Islet of Langerhans (tissue), 1 donor: Measurements from ENCODE around the gene UGT3A1.
"Not testable (repeated sequence)": the region's sequence is repeated elsewhere in the genome, so short reads cannot be mapped to it uniquely, and the experiment has no call there.

Experiments
- FAIRE-seq: peaks from one replicate; lab custom pipeline; 2011; peaks lifted over from hg19 to GRCh38; lab: Jason Lieb, UNC

The UGT3A1 gene, protein sequence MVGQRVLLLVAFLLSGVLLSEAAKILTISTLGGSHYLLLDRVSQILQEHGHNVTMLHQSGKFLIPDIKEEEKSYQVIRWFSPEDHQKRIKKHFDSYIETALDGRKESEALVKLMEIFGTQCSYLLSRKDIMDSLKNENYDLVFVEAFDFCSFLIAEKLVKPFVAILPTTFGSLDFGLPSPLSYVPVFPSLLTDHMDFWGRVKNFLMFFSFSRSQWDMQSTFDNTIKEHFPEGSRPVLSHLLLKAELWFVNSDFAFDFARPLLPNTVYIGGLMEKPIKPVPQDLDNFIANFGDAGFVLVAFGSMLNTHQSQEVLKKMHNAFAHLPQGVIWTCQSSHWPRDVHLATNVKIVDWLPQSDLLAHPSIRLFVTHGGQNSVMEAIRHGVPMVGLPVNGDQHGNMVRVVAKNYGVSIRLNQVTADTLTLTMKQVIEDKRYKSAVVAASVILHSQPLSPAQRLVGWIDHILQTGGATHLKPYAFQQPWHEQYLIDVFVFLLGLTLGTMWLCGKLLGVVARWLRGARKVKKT

DNA sequence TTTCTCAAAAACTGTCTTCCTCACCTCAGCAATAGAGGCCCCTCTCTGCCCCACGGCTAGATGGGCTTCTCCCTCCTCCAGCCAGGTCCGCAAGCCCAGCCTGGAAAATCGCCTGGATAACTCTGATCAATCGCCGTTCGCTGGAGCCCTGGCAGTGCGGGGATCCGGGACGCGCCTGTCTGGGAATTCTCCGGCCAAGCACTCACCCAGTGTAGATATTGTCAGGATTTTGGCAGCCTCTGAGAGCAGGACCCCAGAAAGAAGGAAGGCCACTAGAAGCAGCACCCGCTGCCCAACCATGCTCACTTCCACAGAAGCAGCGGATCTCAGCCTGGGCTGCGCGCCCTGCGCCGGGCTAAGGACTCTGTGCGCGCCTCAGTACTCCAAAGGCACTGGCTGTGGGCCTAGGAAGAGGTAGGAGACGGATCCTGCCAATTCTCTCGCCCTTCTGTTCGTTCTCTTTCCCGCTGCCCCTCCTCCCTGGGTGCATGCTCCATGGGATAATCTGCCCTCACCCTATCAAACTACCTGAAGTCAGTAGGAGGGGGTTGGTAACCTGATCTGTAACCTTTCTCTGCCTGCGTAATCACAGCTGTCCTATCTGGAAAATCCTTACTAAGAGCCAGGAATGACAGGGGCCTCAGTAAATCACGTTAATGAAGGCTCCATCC lies at the start of gene UGT3A1:
Gene UGT3A1 (minus strand): TSS at position 450 of the 671 bp plus-strand sequence. CDS start 150 bp downstream, at position 300.
- FAIRE-seq: no peak

DNA sequence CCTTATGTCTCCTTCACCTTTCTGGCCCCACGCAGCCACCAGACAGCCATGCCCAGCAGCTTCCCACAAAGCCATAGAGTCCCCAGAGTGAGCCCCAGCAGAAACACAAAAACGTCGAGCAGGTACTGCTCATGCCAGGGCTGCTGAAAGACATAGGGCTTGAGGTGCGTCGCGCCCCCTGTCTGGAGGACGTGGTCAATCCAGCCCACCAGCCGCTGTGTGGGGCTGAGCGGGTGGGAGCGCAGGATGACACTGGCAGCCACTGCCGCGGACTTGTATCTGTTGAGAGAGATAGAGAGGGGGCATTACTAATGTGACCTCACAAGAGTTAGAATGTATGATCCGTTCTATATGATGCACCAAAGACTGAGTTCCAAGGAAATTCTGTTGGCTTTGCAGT lies 44.5 kb upstream of the UGT3A1 start:
- no peak for FAIRE-seq

DNA sequence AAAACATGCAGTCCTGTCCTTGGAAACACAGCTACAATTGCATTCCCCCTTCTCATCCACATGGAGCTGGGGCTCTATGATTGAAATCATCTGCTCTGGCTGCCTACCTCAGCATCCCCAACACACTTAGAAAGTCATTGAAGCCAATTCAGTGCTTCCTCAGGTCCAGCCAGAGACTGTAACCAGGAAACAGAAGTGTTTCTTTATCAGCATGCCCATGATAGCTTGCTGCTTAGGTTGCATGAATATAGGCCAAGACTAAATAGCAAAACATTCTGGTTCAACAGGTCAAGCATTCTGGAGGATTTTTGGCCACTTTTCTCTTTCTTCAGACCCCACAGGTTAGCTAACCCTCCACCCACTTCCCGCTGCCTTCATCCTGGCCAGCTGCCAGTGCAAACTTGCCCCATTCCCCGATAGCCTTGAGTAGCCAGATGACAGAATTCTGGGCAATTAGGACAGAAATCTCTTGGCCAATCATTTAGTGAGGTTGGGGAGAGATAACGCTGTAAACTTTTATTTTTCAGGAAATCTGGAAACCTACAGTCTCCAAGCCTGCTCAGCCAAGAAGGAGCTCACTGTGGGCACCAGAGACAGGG lies 43.4 kb upstream of the UGT3A1 start:
- not testable (repeated sequence) for FAIRE-seq

DNA sequence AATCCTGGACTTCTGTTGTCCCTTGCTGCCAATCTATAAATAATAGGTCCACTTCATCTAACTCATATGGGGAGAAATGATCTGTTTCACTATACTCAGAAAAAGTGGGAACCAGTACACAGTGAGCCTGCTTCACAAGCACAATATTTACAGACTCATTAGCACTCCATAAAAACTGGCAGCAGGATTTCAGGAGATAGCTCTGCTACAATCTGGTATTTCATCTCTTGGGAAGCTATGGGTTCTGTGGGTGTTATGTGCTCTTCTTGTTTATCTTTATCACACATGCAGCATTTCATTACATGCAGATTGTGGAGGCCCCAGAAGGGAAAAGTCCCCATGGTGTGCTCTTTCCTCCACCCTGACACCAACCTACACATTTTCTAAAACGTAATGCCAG lies 42.3 kb upstream of the UGT3A1 start:
- no peak for FAIRE-seq

DNA sequence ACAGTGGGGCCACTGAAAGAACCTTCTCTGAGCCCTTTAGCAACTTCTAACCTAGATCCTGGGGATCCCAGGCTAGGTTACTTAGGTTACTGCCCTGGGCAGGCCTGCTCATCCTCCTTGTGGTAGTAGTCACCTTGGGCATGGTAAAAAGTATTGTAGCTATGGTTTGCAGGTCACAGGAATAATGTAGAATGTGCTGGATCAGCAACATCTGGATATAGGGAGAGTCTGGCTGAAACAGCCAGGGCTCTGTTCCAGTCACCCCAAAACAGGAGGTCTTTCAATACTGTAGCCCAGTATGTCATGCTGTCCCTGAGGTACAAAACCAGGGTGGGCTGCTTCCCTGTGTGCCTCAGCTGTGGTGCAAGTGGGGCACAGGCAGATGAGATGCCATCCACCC lies 41.9 kb upstream of the UGT3A1 start:
- no peak for FAIRE-seq

DNA sequence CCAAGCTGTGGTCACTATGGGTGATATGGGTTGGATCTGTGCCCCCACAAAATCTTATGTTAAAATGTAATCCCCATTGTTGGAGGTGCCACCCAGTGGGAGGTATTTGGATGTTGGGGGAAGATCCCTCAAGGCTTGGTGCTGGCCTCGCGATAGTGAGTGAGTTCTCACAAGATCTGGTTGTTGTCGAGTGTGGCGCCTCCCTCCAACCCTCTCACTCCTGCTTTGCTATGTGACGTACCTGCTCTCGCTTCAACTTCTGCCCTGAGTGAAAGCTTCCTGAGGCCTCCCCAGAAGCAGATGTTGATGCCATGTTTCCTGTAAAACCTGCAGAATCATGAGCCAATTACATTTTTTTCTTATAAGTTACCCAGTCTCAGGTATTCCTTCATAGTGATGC lies 40.0 kb upstream of the UGT3A1 start:
- FAIRE-seq: no peak

DNA sequence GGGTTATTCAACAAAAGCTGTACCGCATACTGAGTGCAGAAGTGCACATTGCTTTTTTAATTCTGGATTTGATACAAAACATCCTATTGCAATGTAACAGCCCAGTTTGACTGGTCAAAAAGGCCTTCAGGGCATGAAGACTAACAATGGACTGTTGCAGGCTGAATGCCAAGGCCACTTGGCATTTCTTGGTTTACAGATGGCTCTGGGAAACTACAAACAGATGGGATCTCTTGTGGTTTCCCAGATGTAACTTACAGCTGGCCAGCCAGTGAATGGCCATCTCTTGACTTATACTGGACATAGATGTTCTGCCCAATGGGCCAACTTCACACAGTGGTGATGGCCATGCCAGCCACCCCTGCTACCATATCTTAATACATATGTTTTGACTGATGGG lies 38.7 kb upstream of the UGT3A1 start:
- FAIRE-seq: no peak

DNA sequence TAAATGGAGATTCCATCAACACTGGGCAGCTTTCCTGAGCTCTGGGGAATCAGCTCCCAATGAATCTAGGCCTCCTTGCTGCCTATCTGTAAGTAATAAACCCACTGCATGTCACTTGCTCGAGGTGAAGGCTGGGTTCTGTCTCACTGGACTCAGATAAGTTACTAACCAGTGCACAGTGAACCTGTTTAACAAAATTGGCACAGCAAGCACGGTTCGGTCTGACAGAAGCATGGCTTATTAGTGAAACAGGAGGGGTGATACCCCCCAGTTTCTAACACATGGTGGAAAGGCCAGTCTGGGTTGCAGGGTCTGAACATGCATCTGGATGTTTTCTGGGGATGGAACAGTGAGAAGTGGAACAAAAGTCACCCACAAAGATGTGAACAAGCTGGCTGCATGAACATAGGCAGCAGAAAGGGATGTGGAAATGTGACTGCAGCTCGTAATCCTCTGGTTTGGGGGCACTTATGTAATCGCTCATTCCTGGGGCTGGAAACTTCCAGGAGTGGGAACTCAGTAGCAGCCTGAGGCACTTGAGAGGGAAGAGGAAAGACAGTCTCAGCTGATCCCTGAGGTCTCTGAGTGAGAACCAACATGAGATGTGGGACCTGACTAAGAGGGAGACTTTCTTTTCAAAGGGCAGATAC lies 37.8 kb upstream of the UGT3A1 start:
- FAIRE-seq: no peak

DNA sequence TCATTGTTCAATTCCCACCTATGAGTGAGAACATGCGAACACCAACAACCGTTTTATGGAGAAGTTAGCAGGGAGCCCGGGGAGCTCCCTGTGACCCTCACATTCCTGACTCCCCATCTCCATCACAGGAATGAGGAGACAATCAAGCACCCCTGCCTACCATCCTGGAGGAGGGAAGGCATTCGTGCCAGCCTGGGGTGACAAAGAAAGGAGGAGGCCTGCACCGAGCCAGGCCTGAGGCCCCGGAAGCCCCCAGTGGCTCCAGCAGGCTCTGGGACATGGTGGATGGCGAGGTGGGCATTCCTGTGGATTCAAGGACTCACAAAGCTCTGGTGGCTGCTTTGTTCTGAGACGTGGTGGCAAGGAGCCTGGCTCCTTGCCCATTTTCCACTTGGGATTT lies 36.5 kb upstream of the UGT3A1 start:
- FAIRE-seq: no peak

DNA sequence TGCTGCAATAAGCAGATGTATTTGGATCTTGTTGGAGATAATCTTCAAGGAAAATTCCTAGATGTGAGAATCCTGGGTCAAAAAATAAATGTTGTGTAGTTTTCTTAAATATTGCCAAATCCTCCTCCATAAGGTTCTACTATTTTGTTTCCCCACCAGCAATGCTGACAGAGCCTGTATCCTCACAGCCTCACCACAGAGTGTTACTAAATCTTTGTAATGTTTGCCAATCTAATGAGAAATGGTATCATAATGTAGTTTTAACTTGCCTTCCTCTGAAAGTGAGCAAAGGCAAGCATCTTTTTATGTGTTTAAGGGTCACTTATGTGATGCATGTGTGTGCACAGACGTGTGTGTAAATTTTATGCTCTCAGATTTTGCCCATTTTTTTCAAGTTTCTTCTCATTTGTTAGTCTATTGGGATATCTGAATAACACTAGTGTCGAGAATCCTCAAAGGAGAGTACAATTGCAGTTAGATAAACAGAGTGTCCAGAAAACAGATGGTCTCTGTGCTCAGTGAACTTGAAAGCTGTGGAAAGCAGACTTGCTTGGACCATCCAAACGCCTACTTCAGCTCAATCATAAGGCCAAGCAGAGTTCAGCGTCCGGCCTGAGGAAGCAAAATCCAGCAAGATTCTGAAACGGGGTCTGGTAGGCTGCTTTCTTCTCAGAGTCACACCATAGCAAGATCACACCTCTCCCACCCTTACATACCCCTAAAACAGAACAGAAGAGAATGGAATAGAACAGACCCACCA lies 35.7 kb upstream of the UGT3A1 start:
- no peak for FAIRE-seq

DNA sequence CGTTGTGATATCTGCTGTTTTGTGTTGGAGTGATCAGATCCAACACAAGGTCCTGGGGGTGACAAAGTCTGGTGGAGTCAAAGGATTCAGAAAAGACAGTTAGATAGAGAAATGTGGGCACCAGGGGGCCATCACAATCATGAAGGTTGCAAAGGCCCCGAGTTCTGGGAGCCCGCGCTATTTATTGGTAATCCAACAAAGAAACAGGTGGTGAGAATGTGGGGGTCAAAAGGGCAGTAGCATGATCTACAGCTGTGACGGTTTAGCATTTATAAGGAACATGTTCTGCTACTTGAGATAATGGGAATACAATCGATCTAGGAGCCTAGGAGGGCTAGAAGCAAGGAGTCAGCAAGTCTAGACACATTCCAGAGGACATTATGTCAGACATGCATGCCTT lies 31.1 kb upstream of the UGT3A1 start:
- FAIRE-seq: not testable (repeated sequence)

DNA sequence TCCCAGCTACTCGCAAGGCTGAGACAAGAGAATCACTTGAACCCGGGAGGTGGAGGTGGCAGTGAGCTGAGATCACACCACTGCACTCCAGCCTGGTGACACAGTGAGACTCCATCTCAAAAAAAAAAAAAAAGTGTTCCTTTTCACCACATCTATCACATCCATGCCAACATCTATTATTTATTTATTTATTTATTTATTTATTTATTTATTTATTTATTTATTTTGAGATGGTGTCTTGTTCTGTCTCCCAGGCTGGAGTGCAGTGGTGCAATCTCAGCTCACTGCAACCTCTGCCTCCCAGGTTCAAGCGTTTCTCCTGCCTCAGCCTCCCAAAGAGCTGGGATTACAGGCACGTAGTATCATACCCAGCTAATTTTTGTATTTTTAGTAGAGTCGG lies 28.4 kb upstream of the UGT3A1 start:
- FAIRE-seq: not testable (repeated sequence)

DNA sequence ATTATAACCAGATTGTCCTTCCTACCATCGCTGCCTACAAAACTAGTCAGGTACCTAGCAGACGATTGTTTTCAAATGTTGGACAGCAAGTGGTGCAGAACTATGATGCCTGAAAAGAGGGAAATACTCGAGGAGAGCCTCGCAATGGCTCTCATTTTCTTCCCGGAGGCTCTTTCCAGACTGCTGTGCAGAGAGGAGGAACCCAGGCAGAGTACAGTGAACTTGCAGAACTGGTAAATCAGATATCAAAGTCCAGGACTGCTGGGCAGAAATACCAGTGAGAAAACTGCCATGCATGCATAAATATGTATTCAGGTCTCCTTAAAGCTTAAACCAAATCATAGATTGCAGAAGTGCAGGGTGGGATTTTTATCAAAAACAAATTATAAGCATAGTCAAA lies 26.4 kb upstream of the UGT3A1 start:
- no peak for FAIRE-seq

DNA sequence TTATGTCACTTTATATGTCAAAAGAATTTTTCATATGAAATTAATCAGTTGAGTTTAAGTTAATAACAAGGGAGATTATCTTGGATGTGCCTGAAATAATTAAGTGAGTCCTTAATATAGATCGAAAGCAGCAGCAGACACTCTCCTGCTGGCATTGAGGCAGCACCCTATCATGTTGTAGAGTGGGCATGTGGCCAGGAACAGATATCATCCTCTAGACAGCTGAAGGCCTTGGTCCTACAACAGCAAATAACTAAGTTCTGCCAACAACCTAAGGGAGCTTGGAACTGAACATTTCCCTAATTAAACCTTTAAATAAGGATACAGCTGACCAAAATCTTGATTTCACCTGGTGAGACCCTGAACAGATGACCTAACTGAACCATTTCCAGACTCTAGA lies 25.8 kb upstream of the UGT3A1 start:
- no peak for FAIRE-seq

DNA sequence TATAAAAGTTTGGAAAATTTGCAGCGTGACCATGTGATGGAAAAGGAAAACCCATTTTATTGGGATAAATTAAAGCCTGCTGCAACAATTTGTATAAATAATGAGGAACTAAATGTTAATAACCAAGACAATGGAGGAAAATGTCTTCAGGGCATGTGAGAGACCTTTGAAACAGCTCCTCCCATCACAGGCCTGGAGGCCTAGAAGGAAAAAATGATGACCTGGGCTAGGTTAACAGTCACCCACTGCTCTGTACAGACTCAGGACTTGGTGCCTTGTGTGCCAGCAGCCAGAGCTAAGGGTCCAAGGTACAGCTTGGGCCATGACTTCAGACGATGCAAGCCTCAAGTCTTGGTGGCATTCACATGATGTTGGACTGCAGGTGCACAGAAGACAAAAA lies 22.0 kb upstream of the UGT3A1 start:
- FAIRE-seq: no peak

DNA sequence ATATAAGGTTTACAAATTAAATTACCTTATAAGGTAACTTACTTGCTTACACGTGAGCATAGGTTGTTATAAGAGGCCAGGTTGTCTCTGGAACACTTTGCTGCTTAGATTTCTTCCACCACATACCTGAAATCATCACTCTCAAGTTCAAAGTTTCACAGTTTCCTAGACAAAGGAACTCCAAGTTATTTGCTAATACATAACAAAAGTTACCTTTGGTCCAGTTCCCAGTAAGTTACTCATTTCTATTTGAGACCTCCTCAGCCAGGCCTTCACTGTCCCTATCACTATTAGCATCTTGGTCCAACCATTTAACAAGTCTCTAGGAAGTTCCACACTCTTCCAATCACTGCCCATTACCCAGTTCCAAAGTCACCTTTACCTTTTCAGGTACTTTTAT lies 18.5 kb upstream of the UGT3A1 start:
- FAIRE-seq: no peak

DNA sequence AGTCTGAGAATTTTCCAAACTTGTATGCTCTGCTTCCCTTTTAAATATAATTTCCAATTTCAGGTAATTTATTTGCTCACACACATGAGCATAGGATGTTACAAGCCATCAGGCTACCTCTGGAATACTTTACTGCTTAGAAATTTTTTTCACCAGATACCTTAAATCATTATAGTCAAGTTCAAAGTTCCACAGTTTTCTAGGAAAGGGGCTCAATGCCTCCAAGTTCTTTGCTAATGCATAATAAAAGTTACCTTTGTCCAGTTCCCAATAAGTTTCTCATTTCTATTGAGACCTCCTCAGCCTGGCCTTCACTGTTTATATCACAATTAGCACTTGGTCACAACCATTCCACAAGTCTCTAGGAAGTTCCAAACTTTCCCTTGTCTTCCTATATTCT lies 16.2 kb upstream of the UGT3A1 start:
- no peak for FAIRE-seq

DNA sequence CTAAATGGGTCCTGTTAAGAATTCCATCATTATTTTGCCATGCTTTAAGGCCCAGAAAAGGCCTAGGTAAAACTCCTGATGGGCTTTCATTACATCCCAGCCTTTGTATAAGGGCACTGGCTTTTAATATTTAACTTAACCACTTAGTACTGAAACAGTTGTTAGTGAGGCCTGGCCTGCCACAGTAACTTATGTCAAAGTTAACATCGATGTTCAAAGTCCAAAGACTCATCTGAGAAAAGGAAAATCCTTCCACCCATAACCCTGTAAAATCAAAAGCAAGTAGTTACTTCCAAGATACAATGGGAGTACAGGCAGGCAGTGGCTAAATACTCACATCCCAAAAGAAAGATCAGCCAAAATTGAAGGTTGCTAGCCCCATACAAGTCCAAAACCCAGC lies 15.0 kb upstream of the UGT3A1 start:
- no peak for FAIRE-seq

DNA sequence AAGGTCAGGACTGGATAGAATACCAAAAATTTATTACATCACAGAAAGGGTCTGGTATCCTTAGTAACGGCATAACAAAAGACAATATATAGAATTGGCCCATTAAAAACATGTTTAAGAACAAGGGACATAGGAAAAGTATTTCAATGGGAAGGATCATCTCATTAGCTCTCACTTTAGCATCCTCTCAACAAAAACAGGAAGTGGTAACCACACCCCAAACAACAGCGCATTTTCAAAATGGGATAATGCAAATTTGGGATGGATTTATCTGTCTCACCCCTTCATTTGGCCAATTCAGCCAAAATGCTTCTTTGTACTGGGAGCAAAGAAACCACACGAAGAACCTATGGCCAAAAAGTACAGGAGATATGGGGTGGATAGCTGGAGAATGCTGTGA lies 9.8 kb upstream of the UGT3A1 start:
- FAIRE-seq: no peak

DNA sequence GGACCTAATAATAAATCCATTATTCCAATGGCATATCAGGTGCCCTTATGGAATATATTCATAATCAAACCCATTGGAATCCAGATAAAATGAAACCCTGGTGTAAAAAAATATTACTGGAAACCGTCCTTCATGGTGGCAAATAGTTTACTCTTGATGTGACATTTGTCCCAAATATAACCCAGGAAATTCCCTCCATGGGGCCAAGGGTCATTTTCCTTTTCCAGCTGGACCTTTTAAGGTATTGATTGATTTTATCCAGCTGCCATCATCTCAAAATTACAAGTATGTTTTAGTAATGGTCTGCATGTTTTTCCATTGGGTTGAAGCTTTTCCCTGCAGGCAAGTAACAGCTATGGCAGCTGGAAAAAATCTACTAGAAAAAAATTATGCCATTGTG lies 8.4 kb upstream of the UGT3A1 start:
- no peak for FAIRE-seq

DNA sequence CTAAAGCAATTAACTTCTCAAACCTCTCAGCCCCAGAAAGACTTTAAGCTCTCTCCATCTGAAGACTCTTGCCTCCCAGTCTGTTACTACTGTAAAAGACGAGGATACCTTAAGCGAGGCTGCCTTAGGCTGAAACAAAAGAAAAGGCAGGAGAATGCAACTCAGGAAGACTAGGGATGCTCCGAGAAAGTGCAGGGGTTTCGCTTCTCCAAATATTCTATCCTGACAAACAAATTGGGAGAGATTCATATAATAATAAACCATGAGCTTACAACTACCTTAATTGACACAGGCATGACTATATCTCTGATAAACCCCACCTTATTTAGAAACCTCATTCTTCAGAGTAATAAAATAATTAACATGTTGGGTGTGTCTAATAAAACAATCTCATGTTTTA lies 4.9 kb upstream of the UGT3A1 start:
- no peak for FAIRE-seq

DNA sequence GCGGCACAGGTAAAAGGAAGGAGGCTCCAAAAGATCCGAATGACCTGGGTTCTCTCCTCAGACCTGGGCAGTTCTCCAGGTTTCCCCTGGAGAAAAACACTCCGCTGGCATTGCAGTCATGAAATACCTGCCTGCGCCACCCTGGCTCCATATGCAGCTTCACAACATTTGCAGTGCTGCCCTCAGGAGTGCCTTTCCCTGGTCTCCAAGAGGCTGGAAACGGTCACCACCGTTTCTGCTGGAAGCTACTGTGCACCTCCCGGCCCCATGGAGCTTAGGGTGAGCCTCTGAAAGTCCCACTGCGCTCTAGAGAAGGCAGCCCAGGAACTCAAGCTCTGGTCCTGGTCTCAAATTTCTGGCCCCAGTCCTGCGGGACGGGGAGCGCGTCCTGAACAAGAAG lies 670 bp downstream of the UGT3A1 start:
- FAIRE-seq: no peak
